Measurements from ENCODE around the gene SEZ6L.
A peak's percentile ranks its signal among the peaks of the same experiment; 100 is the strongest.

The SEZ6L gene

GRCh38 chr22:26245001-26245400, 75.7 kb downstream of the SEZ6L start:
- DNase-seq (ENCODE audit: low spot score) = no peak

GRCh38 chr22:26246552-26246951, 77.3 kb downstream of the SEZ6L start:
- no peak for DNase-seq (ENCODE audit: low spot score)

- no peak for DNase-seq (ENCODE audit: low spot score)
Measured at GRCh38 chr22:26251869-26252268, 82.6 kb downstream of the SEZ6L start.

- peak; percentile 42 for DNase-seq (ENCODE audit: low spot score)
Measured at GRCh38 chr22:26259510-26259909, 90.2 kb downstream of the SEZ6L start.

GRCh38 chr22:26264162-26264561, 94.9 kb downstream of the SEZ6L start:
- no peak for DNase-seq (ENCODE audit: low spot score)

GRCh38 chr22:26265281-26265680, 96.0 kb downstream of the SEZ6L start:
- DNase-seq (ENCODE audit: low spot score) = no peak

GRCh38 chr22:26265909-26266308, 96.6 kb downstream of the SEZ6L start:
- DNase-seq (ENCODE audit: low spot score) = no peak

GRCh38 chr22:26267856-26268255, 98.6 kb downstream of the SEZ6L start:
- no peak for DNase-seq (ENCODE audit: low spot score)

GRCh38 chr22:26269572-26269971, 100.3 kb downstream of the SEZ6L start:
- no peak for DNase-seq (ENCODE audit: low spot score)

GRCh38 chr22:26271427-26271826, 102.2 kb downstream of the SEZ6L start:
- no peak for DNase-seq (ENCODE audit: low spot score)

- DNase-seq (ENCODE audit: low spot score) = no peak
Measured at GRCh38 chr22:26273011-26273675, 103.9 kb downstream of the SEZ6L start.

GRCh38 chr22:26276529-26277160, 107.4 kb downstream of the SEZ6L start:
- DNase-seq (ENCODE audit: low spot score) = no peak

- no peak for DNase-seq (ENCODE audit: low spot score)
Measured at GRCh38 chr22:26281941-26282340, 112.7 kb downstream of the SEZ6L start.

GRCh38 chr22:26283330-26283729, 114.1 kb downstream of the SEZ6L start:
- no peak for DNase-seq (ENCODE audit: low spot score)

- DNase-seq (ENCODE audit: low spot score) = no peak
Measured at GRCh38 chr22:26285632-26286031, 116.4 kb downstream of the SEZ6L start.

- no peak for DNase-seq (ENCODE audit: low spot score)
Measured at GRCh38 chr22:26286091-26286820, 117.0 kb downstream of the SEZ6L start.

- DNase-seq (ENCODE audit: low spot score) = no peak
Measured at GRCh38 chr22:26287382-26288225, 118.3 kb downstream of the SEZ6L start.

- no peak for DNase-seq (ENCODE audit: low spot score)
Measured at GRCh38 chr22:26289611-26290101, 120.4 kb downstream of the SEZ6L start.

GRCh38 chr22:26291940-26292666, 122.8 kb downstream of the SEZ6L start:
- no peak for DNase-seq (ENCODE audit: low spot score)

- DNase-seq (ENCODE audit: low spot score) = no peak
Measured at GRCh38 chr22:26292667-26292995, 123.4 kb downstream of the SEZ6L start.

- no peak for DNase-seq (ENCODE audit: low spot score)
Measured at GRCh38 chr22:26295563-26296126, 126.4 kb downstream of the SEZ6L start.
